K562 (cell line): Measurements from ENCODE around the gene LAPTM5. TPM values are rescaled to one million over a fixed set of nuclear protein-coding genes. Genes with fewer than 3 reads are reported as not detected.
A peak's percentile ranks its signal among the peaks of the same experiment; 100 is the strongest.

Experiments
- ARID2 ChIP-seq: fragments of 450-650 bp; IDR thresholded peaks from 2 replicates; pipeline ENCODE4 v1.6.1; 2017; ENCODE audit warnings: antibody characterized with exemption, mild to moderate bottlenecking
- BRD9 ChIP-seq: fragments of 450-650 bp; IDR thresholded peaks from 2 replicates; pipeline ENCODE4 v1.6.1; 2018; ENCODE audit warnings: low read depth; ENCODE audit not compliant: partially characterized antibody
- EZH2 ChIP-seq: IDR thresholded peaks from 2 replicates; pipeline ENCODE4 v1.6.1; 2012; ENCODE audit warnings: low read depth, mild to moderate bottlenecking, inconsistent platforms, low read length, borderline replicate concordance
- HMG20A ChIP-seq: fragments of 450-650 bp; formaldehyde crosslinking; conservative IDR thresholded peaks from 2 replicates; pipeline ENCODE4 v1.4.0; 2020; ENCODE audit warnings: mild to moderate bottlenecking, mixed read lengths
- HMGN3 ChIP-seq: IDR thresholded peaks from 2 replicates; pipeline ENCODE4 v1.6.1; 2011; ENCODE audit warnings: borderline replicate concordance, low read depth, mild to moderate bottlenecking, mixed read lengths, low read length; ENCODE audit not compliant: insufficient read length; ENCODE audit errors: extremely low read depth
- KDM5B ChIP-seq: fragments of 200-600 bp; sonication (generic); IDR thresholded peaks from 2 replicates; pipeline ENCODE4 v1.6.1; 2012; ENCODE audit warnings: low read depth, mild to moderate bottlenecking, moderate library complexity, low read length, control low read depth, inconsistent platforms; ENCODE audit not compliant: insufficient replicate concordance
- MED1 ChIP-seq: sonication (generic); formaldehyde crosslinking; IDR thresholded peaks from 2 replicates; pipeline ENCODE4 v1.8.1; 2023; ENCODE audit warnings: missing genetic modification reagents, borderline replicate concordance
- NFIX ChIP-seq: fragments of 250-450 bp; sonication (Bioruptor Pico); IDR thresholded peaks from 2 replicates; pipeline ENCODE4 v1.4.0; 2020; ENCODE audit warnings: low read depth, mild to moderate bottlenecking, moderate library complexity
- ZFX ChIP-seq: sonication (generic); formaldehyde crosslinking; IDR thresholded peaks from 2 replicates; pipeline ENCODE4 v1.8.0; 2022; ENCODE audit warnings: mild to moderate bottlenecking, missing genetic modification reagents, moderate library complexity
- polyA plus RNA-seq, 8 experiments: library from polyadenylated mRNA; depleted of rRNA in 4 of 8; stranded (reverse) in 5 of 8; unstranded in 3 of 8; fragments of >200 nt; fragmentation: Nextera tagmentation in 2 of 8; fragmentation: Illumina TruSeq in 1 of 8; extraction: Ambion mirVana in 2 of 8; extraction: Trizol in 1 of 8; gene quantifications; 2 replicates each; pipeline versions ENCODE4 v1.2.1 to v1.2.3, GENCODE V29; 2011 to 2014; ENCODE audit warnings: inconsistent platforms in 1 of 8, missing spikeins in 1 of 8
- total RNA-seq, 7 experiments: library from RNA; depleted of rRNA in 6 of 7; stranded (reverse); fragments of >200 nt in 6 of 7; fragmentation: Illumina TruSeq in 2 of 7; extraction: Trizol in 2 of 7; gene quantifications; 2 replicates each; pipeline versions ENCODE4 v1.2.1 to v1.2.3, GENCODE V29; 2011 to 2021; ENCODE audit warnings: low replicate concordance in 1 of 7
- TF ChIP-seq, protein P1 (sequence below), 2 experiments: IDR thresholded peaks; 2 replicates each; pipeline ENCODE4 v1.6.1; 2012; ENCODE audit warnings: improper control_type of control experiment in 2 of 2, low read depth in 2 of 2, low read length in 2 of 2, borderline replicate concordance in 1 of 2
- TF ChIP-seq, protein P2 (sequence below), 2 experiments: fragments of 450-650 bp; IDR thresholded peaks; 2 replicates each; pipeline ENCODE4 v1.6.1; 2016; ENCODE audit warnings: mild to moderate bottlenecking in 2 of 2, borderline replicate concordance in 1 of 2, low read depth in 1 of 2, moderate library complexity in 1 of 2
- TF ChIP-seq, protein P3 (sequence below): fragments of 450-650 bp; IDR thresholded peaks from 2 replicates; pipeline ENCODE4 v1.6.1; 2016; ENCODE audit warnings: missing biosample characterization, missing genetic modification characterization

The LAPTM5 gene
- total and polyA plus RNA-seq, 9 of the 15 experiments (the other 6 are each of a cell fraction or from before 2014, with no cell fraction given), result 2.4 to 47.3 (median 20.3) TPM

DNA sequence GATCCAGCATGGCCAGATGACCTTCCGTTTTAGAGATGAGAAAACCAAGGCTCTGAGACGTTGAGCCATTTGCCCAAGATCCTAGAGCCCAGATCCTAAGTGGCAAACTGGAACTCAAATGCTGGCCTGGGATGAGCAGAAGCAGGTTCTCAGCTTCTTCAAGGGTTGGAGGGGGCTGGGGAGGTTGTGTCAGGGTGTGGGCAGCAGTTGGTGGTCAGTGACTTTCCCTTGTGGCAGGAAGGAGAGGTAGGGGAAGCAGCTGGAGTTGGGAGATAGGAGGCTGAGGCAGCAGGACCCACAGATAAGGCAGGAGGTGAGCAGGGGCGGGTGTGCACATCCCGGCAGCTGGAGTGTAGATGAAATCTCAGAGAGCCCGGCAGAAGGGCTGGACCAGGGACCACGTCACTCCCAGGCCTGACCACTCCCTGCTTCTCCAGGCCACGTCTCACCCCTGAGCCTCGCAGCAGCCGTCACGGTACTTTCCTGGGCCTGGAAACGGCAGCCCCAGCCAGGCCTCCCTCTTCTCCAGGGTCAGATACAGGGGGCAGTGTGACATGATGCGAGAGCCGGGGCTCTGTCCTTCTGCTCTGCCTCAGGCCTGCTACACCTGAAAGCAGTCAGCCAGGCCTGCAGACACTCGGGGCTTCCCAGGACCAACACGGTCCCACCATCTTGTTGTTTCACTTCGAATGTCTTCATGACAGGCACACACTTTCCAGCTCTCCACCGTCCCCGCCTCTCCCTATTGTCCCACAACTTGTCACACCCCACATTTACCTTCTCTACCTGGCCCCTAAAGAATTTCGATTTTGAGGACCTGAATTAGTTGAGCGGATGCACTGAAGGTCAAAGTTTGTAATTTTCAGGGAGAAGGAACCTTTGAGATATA lies 11.5 kb upstream of the LAPTM5 start (continued):
- TF ChIP-seq, protein P1, sequence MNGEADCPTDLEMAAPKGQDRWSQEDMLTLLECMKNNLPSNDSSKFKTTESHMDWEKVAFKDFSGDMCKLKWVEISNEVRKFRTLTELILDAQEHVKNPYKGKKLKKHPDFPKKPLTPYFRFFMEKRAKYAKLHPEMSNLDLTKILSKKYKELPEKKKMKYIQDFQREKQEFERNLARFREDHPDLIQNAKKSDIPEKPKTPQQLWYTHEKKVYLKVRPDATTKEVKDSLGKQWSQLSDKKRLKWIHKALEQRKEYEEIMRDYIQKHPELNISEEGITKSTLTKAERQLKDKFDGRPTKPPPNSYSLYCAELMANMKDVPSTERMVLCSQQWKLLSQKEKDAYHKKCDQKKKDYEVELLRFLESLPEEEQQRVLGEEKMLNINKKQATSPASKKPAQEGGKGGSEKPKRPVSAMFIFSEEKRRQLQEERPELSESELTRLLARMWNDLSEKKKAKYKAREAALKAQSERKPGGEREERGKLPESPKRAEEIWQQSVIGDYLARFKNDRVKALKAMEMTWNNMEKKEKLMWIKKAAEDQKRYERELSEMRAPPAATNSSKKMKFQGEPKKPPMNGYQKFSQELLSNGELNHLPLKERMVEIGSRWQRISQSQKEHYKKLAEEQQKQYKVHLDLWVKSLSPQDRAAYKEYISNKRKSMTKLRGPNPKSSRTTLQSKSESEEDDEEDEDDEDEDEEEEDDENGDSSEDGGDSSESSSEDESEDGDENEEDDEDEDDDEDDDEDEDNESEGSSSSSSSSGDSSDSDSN (IDR thresholded peaks at IDR 0.05; ENCODE audit: borderline replicate concordance in 1 of 2, low read depth in 2 of 2, low read length in 2 of 2), result peak; percentile 87 to 98
- TF ChIP-seq KDM5B (peak; percentile 69), HMGN3 (peak; percentile 100), NFIX (no peak), BRD9 (peak; percentile 97), HMG20A (no peak; the same call in 1 of the 2 replicates), ZFX (CRISPR knock-in tag) (peak; percentile 99), ARID2 (peak; percentile 39; the same call in 1 of the 2 replicates), MED1 (CRISPR knock-in tag) (0 out of 2 replicates have a peak, but pooled peaks have one; percentile 7), EZH2 (peak; percentile 100)
- TF ChIP-seq, protein P2, sequence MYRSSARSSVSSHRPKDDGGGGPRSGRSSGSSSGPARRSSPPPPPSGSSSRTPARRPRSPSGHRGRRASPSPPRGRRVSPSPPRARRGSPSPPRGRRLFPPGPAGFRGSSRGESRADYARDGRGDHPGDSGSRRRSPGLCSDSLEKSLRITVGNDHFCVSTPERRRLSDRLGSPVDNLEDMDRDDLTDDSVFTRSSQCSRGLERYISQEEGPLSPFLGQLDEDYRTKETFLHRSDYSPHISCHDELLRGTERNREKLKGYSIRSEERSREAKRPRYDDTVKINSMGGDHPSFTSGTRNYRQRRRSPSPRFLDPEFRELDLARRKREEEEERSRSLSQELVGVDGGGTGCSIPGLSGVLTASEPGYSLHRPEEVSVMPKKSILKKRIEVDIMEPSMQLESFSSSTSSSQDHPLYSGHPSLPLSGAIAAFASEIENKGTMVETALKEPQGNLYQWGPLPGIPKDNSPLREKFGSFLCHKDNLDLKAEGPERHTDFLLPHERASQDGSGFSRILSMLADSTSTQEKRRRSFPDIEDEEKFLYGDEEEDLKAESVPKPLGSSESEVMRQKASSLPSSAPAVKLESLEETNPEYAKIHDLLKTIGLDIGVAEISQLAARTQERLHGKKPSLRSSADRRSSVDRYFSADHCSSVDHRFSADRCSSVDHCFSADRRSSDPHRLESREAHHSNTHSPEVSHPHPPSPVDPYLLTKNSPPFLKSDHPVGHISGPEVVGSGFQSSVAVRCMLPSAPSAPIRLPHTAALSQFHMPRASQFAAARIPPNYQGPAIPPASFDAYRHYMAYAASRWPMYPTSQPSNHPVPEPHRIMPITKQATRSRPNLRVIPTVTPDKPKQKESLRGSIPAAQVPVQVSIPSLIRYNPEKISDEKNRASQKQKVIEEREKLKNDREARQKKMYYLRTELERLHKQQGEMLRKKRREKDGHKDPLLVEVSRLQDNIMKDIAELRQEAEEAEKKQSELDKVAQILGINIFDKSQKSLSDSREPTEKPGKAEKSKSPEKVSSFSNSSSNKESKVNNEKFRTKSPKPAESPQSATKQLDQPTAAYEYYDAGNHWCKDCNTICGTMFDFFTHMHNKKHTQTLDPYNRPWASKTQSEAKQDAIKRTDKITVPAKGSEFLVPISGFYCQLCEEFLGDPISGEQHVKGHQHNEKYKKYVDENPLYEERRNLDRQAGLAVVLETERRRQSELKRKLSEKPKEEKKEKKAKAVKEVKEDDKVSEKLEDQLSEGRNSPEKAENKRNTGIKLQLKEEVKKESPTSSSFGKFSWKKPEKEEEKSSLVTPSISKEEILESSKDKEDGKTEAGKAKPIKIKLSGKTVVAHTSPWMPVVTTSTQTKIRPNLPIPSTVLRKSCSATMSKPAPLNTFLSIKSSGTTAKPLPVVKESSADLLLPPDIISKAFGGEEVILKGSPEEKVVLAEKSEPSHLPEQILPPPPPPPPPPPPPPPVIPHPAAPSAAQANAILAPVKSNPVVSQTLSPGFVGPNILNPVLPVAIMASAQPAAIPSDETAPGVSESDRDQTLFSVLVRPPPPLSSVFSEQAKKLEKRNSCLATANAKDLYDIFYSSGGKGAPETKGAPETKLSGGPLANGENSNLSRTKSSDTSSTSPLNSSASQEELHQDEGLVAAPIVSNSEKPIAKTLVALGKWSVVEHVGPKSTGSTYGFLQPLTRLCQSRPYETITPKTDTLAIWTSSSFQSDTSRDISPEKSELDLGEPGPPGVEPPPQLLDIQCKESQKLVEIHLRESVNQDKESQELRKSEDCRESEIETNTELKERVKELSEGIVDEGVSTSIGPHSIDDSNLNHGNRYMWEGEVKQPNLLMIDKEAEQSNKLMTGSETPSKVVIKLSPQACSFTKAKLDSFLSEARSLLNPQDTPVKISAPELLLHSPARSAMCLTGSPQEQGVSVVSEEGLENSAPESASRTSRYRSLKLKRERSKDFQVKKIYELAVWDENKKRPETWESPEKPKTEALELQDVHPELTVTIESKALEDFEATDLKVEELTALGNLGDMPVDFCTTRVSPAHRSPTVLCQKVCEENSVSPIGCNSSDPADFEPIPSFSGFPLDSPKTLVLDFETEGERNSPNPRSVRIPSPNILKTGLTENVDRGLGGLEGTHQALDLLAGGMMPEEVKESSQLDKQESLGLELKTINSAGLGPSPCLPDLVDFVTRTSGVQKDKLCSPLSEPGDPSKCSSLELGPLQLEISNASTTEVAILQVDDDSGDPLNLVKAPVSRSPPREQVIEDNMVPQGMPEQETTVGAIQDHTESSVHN (IDR thresholded peaks at IDR 0.05; ENCODE audit: borderline replicate concordance in 1 of 2, low read depth in 1 of 2), result peak in 1 of 2 experiments; percentile 98; a peak in 2 of 4 replicates
- TF ChIP-seq, protein P3, sequence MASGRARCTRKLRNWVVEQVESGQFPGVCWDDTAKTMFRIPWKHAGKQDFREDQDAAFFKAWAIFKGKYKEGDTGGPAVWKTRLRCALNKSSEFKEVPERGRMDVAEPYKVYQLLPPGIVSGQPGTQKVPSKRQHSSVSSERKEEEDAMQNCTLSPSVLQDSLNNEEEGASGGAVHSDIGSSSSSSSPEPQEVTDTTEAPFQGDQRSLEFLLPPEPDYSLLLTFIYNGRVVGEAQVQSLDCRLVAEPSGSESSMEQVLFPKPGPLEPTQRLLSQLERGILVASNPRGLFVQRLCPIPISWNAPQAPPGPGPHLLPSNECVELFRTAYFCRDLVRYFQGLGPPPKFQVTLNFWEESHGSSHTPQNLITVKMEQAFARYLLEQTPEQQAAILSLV, result peak; percentile 74; the same call in 1 of the 2 replicates
